Endothelial cell of umbilical vein (primary cell): ENCODE measurements around the gene TEX44. TPM values are rescaled to one million over a fixed set of nuclear protein-coding genes. Genes with fewer than 3 reads are reported as not detected.

Experiments used
- BruUV-seq: library from RNA; stranded (reverse); fragments of 400-500 nt; replicated peaks from 2 replicates; lab custom pipeline; 2021; lab: Mats Ljungman, UMichigan
- CTCF ChIA-PET: fragments of 300-600, 350-600 bp; sonication (Branson Sonifier 250); formaldehyde crosslinking; loops from one replicate; lab custom pipeline; 2021; ENCODE audit warnings: antibody characterized with exemption, inconsistent platforms; lab: Charles Lee
- POLR2A ChIA-PET: fragments of 300-600, 350-600 bp; sonication (Branson Sonifier 250); formaldehyde crosslinking; loops from one replicate; lab custom pipeline; 2021; ENCODE audit warnings: antibody characterized with exemption, inconsistent platforms; lab: Charles Lee
- DNase-seq: peaks from one replicate; pipeline ENCODE4 v3.0.0-alpha.2; 2011; ENCODE audit warnings: low read depth, low spot score
- FAIRE-seq: peaks from 2 replicates; lab custom pipeline; 2011; peaks lifted over from hg19 to GRCh38; lab: Jason Lieb, UNC
- H2AFZ ChIP-seq: 2 replicates; pipeline ENCODE4 v1.6.0; 2012; ENCODE audit warnings: low read depth, low read length, control low read depth, inconsistent platforms
- H3K27ac ChIP-seq: 2 replicates; pipeline ENCODE4 v1.5.1; 2011; ENCODE audit warnings: low read depth, mild to moderate bottlenecking, control low read depth, low read length, moderate library complexity; ENCODE audit not compliant: insufficient read depth
- H3K27me3 ChIP-seq, 2 experiments: 2 replicates each; pipeline versions ENCODE4 v1.6.0 to v1.6.1; 2011; ENCODE audit warnings: low read length in 2 of 2, mixed read lengths in 1 of 2; ENCODE audit not compliant: control insufficient read depth in 2 of 2, insufficient read depth in 2 of 2
- H3K36me3 ChIP-seq, 2 experiments: 2 replicates in 1 of 2; 3 replicates in 1 of 2; pipeline ENCODE4 v1.5.1; 2011; ENCODE audit warnings: low read length in 2 of 2, mild to moderate bottlenecking in 1 of 2, moderate library complexity in 1 of 2; ENCODE audit not compliant: control insufficient read depth in 2 of 2, insufficient read depth in 2 of 2; ENCODE audit errors: extremely low read depth in 1 of 2
- H3K4me1 ChIP-seq: 3 replicates; pipeline ENCODE4 v1.5.1; 2011; ENCODE audit warnings: mild to moderate bottlenecking, low read length; ENCODE audit not compliant: control insufficient read depth, insufficient read depth; ENCODE audit errors: extremely low read depth
- H3K4me2 ChIP-seq: 2 replicates; pipeline ENCODE4 v1.6.1; 2011; ENCODE audit warnings: low read length, control low read depth, mixed read lengths; ENCODE audit not compliant: insufficient read depth
- H3K4me3 ChIP-seq, 3 experiments: fragments of 200-600 bp in 1 of 3; sonication (generic), shearing (Covaris generic) in 1 of 3; replicated peaks in 1 of 3; 2 replicates each; pipeline ENCODE4 v1.5.1; 2011 to 2016; ENCODE audit warnings: control low read depth in 3 of 3, low read length in 3 of 3, mild to moderate bottlenecking in 2 of 3, inconsistent platforms in 1 of 3, low read depth in 1 of 3, moderate library complexity in 1 of 3; ENCODE audit not compliant: insufficient read depth in 1 of 3
- H3K79me2 ChIP-seq: 2 replicates; pipeline ENCODE4 v1.6.0; 2012; ENCODE audit warnings: low read length, inconsistent platforms; ENCODE audit not compliant: control insufficient read depth, insufficient read depth
- H3K9ac ChIP-seq: replicated peaks from 2 replicates; pipeline ENCODE3; 2011; ENCODE audit warnings: low read length, control low read depth; ENCODE audit not compliant: insufficient read depth; ENCODE audit errors: extremely low read depth
- H3K9me1 ChIP-seq: replicated peaks from 3 replicates; pipeline ENCODE4 v1.6.0; 2011; ENCODE audit warnings: mild to moderate bottlenecking, low read length; ENCODE audit not compliant: control insufficient read depth, insufficient read depth; ENCODE audit errors: extremely low read depth
- H3K9me3 ChIP-seq: replicated peaks from 2 replicates; pipeline ENCODE4 v1.5.1; 2012; ENCODE audit warnings: low read length, inconsistent platforms; ENCODE audit not compliant: control insufficient read depth, insufficient read depth
- H4K20me1 ChIP-seq: replicated peaks from 2 replicates; pipeline ENCODE3; 2011; ENCODE audit warnings: mild to moderate bottlenecking, low read length; ENCODE audit not compliant: control insufficient read depth, insufficient read depth; ENCODE audit errors: extremely low read depth
- EZH2 ChIP-seq: IDR thresholded peaks from 2 replicates; pipeline ENCODE4 v1.6.1; 2012; ENCODE audit warnings: borderline replicate concordance, low read depth, mild to moderate bottlenecking, moderate library complexity, low read length, inconsistent platforms; ENCODE audit not compliant: severe bottlenecking
- FOS ChIP-seq: IDR thresholded peaks from 2 replicates; pipeline ENCODE4 v1.6.1; 2011; ENCODE audit warnings: mild to moderate bottlenecking, low read length, moderate library complexity, borderline replicate concordance; ENCODE audit not compliant: insufficient read depth
- GATA2 ChIP-seq: IDR thresholded peaks from 2 replicates; pipeline ENCODE4 v1.7.0; 2011; ENCODE audit warnings: low read depth, mild to moderate bottlenecking, moderate library complexity, mixed read lengths, low read length; ENCODE audit not compliant: insufficient read length, insufficient read depth
- JUN ChIP-seq: IDR thresholded peaks from 2 replicates; pipeline ENCODE4 v1.6.1; 2011; ENCODE audit warnings: borderline replicate concordance, low read depth; ENCODE audit not compliant: insufficient read length, insufficient read depth
- MYC ChIP-seq: IDR thresholded peaks from one replicate; pipeline ENCODE4 v1.6.1; 2011; ENCODE audit warnings: mild to moderate bottlenecking, low read depth, low read length
- POLR2A ChIP-seq: IDR thresholded peaks from 2 replicates; pipeline ENCODE4 v1.6.1; 2012; ENCODE audit warnings: low read depth, mild to moderate bottlenecking, control low read depth, low read length
- POLR2AphosphoS5 ChIP-seq: IDR thresholded peaks from 2 replicates; pipeline ENCODE4 v1.6.1; 2012; ENCODE audit warnings: low read depth, mild to moderate bottlenecking, control low read depth, low read length, moderate library complexity; ENCODE audit not compliant: insufficient read depth
- dilution Hi-C: fragments of 300-500 bp; cut with MboI; formaldehyde crosslinking; loops from one replicate; pipeline ENCODE4 v1.15.0; 2019; ENCODE audit warnings: low sequenced_read_pairs; ENCODE audit not compliant: extremely low pct_ligation_motif_present
- intact Hi-C: fragments of 100-400 bp; cut with micrococcal nuclease; formaldehyde crosslinking; loops from one replicate; pipeline ENCODE4 v1.10.0; 2022
- polyA plus RNA-seq, 4 experiments: library from polyadenylated mRNA; depleted of rRNA in 3 of 4; stranded (reverse) in 3 of 4; unstranded in 1 of 4; fragments of >200 nt; gene quantifications; 2 replicates each; pipeline versions ENCODE4 v1.2.1 to v1.2.3, GENCODE V29; 2011 to 2012; ENCODE audit warnings: missing spikeins in 1 of 4
- total RNA-seq: library from RNA; stranded (reverse); gene quantifications from 2 replicates; pipeline ENCODE4 v1.2.3, GENCODE V29; 2021
- TF ChIP-seq, protein P1 (sequence below): IDR thresholded peaks from 2 replicates; pipeline ENCODE4 v1.6.1; 2011; ENCODE audit not compliant: insufficient read depth, insufficient read length
- TF ChIP-seq, protein P2 (sequence below), 2 donors: IDR thresholded peaks; 1 replicate in 1 of 2; 2 replicates in 1 of 2; pipeline ENCODE4 v1.5.1; 2011; ENCODE audit warnings: low read length in 2 of 2, mild to moderate bottlenecking in 2 of 2, moderate library complexity in 2 of 2, control low read depth in 1 of 2, inconsistent platforms in 1 of 2, low read depth in 1 of 2; ENCODE audit not compliant: insufficient read depth in 1 of 2; ENCODE audit errors: extremely low read depth in 1 of 2

TEX44 gene
- total and polyA plus RNA-seq, 2 donors (not counting 3 experiments of a cell fraction or from before 2014, with no cell fraction given): not detected

DNA sequence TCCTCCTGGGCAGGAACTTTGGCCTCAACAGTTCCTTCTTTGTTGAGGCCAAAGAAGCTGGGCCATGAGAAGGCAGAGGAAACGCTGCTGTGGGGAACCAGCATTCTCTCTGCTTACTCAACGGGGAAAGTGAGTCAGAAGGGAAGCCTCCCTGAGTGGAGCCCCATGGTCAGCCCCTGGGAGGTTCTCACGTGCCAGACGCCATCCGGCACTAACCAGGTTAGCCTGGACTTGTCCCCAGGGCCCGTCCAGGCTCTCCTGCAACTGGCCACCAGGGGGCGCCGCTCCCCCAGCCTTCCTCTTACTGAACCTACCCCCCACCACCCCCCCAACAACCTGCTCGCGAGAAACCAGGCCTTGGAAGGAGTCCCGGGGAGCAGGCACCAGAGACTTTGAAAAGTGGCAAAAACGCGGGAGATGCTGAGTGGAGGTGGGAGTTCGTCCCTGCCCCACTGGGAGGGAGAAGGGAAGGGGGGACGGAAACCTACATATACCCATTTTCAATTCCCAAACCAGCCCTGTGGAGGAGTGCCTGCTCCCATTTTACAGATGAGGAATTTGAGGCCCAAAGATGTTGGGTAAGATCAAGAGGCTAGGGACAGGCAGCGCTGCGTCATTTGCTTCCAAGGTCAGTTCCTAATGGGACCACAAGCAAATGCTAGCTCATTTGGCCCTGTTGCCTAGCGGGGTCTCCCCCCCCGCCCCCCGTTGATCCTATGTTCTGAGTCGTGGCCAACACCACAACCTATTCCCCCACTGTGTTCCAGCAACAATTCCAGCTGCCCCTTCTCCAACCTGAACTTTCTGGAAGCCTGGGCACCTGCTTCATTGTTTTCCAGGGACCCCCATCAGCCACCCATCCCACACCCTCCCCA is 20.0 kb downstream of the TEX44 start:
- no TSS peak for BruUV-seq
- intact Hi-C loops (loop anchor here (1.0 kb wide), 6 partner anchors 8 to 174 kb away; partner anchors contain the start of genes COPS7B, PDE6D and PTMA), dilution Hi-C loops (no loop called here)
- peak; percentile 95 for DNase-seq
- TF ChIP-seq POLR2A (no peak), MYC (no peak), GATA2 (no peak), POLR2AphosphoS5 (peak; percentile 83), FOS (peak; percentile 86), EZH2 (no peak), JUN (peak; percentile 68)
- TF ChIP-seq, protein P1, sequence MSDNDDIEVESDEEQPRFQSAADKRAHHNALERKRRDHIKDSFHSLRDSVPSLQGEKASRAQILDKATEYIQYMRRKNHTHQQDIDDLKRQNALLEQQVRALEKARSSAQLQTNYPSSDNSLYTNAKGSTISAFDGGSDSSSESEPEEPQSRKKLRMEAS: peak; percentile 36
- TF ChIP-seq, protein P2, sequence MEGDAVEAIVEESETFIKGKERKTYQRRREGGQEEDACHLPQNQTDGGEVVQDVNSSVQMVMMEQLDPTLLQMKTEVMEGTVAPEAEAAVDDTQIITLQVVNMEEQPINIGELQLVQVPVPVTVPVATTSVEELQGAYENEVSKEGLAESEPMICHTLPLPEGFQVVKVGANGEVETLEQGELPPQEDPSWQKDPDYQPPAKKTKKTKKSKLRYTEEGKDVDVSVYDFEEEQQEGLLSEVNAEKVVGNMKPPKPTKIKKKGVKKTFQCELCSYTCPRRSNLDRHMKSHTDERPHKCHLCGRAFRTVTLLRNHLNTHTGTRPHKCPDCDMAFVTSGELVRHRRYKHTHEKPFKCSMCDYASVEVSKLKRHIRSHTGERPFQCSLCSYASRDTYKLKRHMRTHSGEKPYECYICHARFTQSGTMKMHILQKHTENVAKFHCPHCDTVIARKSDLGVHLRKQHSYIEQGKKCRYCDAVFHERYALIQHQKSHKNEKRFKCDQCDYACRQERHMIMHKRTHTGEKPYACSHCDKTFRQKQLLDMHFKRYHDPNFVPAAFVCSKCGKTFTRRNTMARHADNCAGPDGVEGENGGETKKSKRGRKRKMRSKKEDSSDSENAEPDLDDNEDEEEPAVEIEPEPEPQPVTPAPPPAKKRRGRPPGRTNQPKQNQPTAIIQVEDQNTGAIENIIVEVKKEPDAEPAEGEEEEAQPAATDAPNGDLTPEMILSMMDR (IDR thresholded peaks at IDR 0.05; ENCODE audit: extremely low read depth in 1 of 2, insufficient read depth in 1 of 2, low read depth in 1 of 2, low read length in 2 of 2): peak; percentile 74 to 96
- Histone ChIP-seq H4K20me1 (no peaks in the 10 kb centered on the region), H3K27ac (peak overlapping the region; percentile 89), H3K36me3 (no peaks in the 10 kb centered on the region), H3K79me2 (no peaks in the 10 kb centered on the region), H3K9me1 (no peaks in the 10 kb centered on the region), H3K4me1 (peaks cover 28% of the 10 kb centered on the region), H3K9ac (peak overlapping the region; percentile 87), H3K4me2 (peak overlapping the region; percentile 18), H3K4me3 (no peak overlapping the region), H3K27me3 (no peaks in the 10 kb centered on the region), H3K9me3 (no peaks in the 10 kb centered on the region), H2AFZ (peak overlapping the region; percentile 62)
- ChIA-PET POLR2A (interaction anchor here (0.6 to 1.9 kb wide), 4 partner anchors 21 to 96 kb away, joined by 5 to 15 read pairs (median 7); partner anchors contain the start of gene PTMA), CTCF (interaction anchor here (0.6 to 9.6 kb wide), 22 partner anchors 11 to 288 kb away, joined by 3 to 268 read pairs (median 5); no protein-coding TSS in a partner anchor)
- peak; percentile 87 for FAIRE-seq
